Adrenal gland (tissue), 5 donors: ENCODE measurements around the gene SAA1.

ENCODE experiments used
- CTCF ChIP-seq, 6 experiments: fragments of 450-650 bp in 4 of 6; fragments of 200-600 bp in 2 of 6; sonication (generic) in 1 of 6; IDR thresholded peaks; 1 replicate in 5 of 6; 2 replicates in 1 of 6; pipeline versions ENCODE4 v1.5.1 to v1.8.0; 2016 to 2021; ENCODE audit warnings: antibody characterized with exemption in 6 of 6, mild to moderate bottlenecking in 2 of 6, moderate library complexity in 1 of 6
- POLR2A ChIP-seq, 2 donors: fragments of 450-650 bp; IDR thresholded peaks; one replicate each; pipeline ENCODE4 v1.6.1; 2017; ENCODE audit warnings: antibody characterized with exemption in 2 of 2, mild to moderate bottlenecking in 2 of 2, moderate library complexity in 1 of 2
- donor health status: DM: no; HTN: no; CAD: no.

GRCh38 chr11:18233912-18234311, 32.2 kb upstream of the SAA1 start:
- no peak for TF ChIP-seq POLR2A (IDR thresholded peaks at IDR 0.05)
- no peak for TF ChIP-seq CTCF (IDR thresholded peaks at IDR 0.05)
